Measurements from ENCODE around the gene PRR23E.

PRR23E gene

GRCh38 chr3:127192576-127193232 is at the start of gene PRR23E:
TSS of gene PRR23E (plus strand) at chr3:127193131. CDS start at chr3:127196686, 3,555 bp downstream.
- DNase-seq = no peak

GRCh38 chr3:127143172-127143571 is 49.8 kb upstream of the PRR23E start:
- DNase-seq = no peak

- no peak for DNase-seq
Observed at GRCh38 chr3:127144631-127145030, 48.3 kb upstream of the PRR23E start.

- no peak for DNase-seq
Observed at GRCh38 chr3:127145266-127145665, 47.7 kb upstream of the PRR23E start.

- DNase-seq = no peak
Observed at GRCh38 chr3:127147291-127147885, 45.5 kb upstream of the PRR23E start.

GRCh38 chr3:127149621-127150310 is 43.2 kb upstream of the PRR23E start:
- DNase-seq = no peak

- DNase-seq = no peak
Observed at GRCh38 chr3:127150513-127151250, 42.2 kb upstream of the PRR23E start.

GRCh38 chr3:127151251-127151564 is 41.7 kb upstream of the PRR23E start:
- DNase-seq = no peak

GRCh38 chr3:127151992-127152650 is 40.8 kb upstream of the PRR23E start:
- DNase-seq = no peak

- no peak for DNase-seq
Observed at GRCh38 chr3:127152684-127153505, 40.0 kb upstream of the PRR23E start.

GRCh38 chr3:127153506-127153815 is 39.5 kb upstream of the PRR23E start:
- no peak for DNase-seq

GRCh38 chr3:127156338-127157050 is 36.4 kb upstream of the PRR23E start:
- DNase-seq = no peak

GRCh38 chr3:127157171-127157828 is 35.6 kb upstream of the PRR23E start:
- no peak for DNase-seq

- DNase-seq = no peak
Observed at GRCh38 chr3:127158614-127159229, 34.2 kb upstream of the PRR23E start.

- no peak for DNase-seq
Observed at GRCh38 chr3:127159543-127159942, 33.4 kb upstream of the PRR23E start.

GRCh38 chr3:127161236-127161635 is 31.7 kb upstream of the PRR23E start:
- no peak for DNase-seq

GRCh38 chr3:127161973-127162579 is 30.9 kb upstream of the PRR23E start:
- no peak for DNase-seq

- no peak for DNase-seq
Observed at GRCh38 chr3:127162947-127163645, 29.8 kb upstream of the PRR23E start.

- DNase-seq = no peak
Observed at GRCh38 chr3:127164615-127165014, 28.3 kb upstream of the PRR23E start.

- no peak for DNase-seq
Observed at GRCh38 chr3:127165036-127165435, 27.9 kb upstream of the PRR23E start.
